ENCODE results near the gene UGT2B10. TPM values are rescaled to one million over a fixed set of nuclear protein-coding genes. Genes with fewer than 3 reads are reported as not detected.

Gene UGT2B10
- total RNA-seq, 1 experiment from 2014 or later: 0.27 TPM

DNA sequence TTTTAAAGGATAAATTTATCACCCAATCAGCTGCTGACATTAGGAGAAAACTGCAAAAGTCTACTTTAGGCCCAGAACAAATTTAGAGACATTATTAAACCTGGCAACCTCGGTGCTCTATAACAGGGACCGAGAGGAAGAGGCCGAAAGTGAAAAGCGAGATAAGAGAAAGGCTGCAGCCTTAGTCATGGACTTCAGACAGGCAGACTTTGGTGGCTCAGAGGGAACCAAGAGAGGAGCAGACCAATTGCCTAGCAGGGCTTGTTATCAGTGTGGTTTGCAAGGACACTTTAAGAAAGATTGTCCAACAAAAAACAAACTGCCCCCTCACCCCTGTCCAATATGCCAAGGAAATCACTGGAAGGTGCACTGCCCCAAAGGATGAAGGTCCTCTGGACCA lies 12.8 kb upstream of the UGT2B10 start:
- no peak for DNase-seq (ENCODE audit: low read depth, low spot score)
- intact Hi-C loops (cut with micrococcal nuclease): no loop called here
- H3K4me1 ChIP-seq (ENCODE audit: control insufficient read depth in 1 of 2, insufficient read depth in 2 of 2, low read length in 2 of 2): no peaks in the 10 kb centered on the region
- no peak overlapping the region for H3K9ac ChIP-seq (ENCODE audit: low read length)
- no peak for ATAC-seq
- ChIA-PET RAD21 (ENCODE audit: low non-redundant PET in 1 of 2, low total read pairs in 2 of 2, uncharacterized antibody in 2 of 2, unreplicated experiment in 2 of 2) (no interaction called here), POLR2A (no interaction called here), CTCF (no interaction called here)
- H3K4me2 ChIP-seq (ENCODE audit: low read length): no peak overlapping the region
- TF ChIP-seq, protein P1, sequence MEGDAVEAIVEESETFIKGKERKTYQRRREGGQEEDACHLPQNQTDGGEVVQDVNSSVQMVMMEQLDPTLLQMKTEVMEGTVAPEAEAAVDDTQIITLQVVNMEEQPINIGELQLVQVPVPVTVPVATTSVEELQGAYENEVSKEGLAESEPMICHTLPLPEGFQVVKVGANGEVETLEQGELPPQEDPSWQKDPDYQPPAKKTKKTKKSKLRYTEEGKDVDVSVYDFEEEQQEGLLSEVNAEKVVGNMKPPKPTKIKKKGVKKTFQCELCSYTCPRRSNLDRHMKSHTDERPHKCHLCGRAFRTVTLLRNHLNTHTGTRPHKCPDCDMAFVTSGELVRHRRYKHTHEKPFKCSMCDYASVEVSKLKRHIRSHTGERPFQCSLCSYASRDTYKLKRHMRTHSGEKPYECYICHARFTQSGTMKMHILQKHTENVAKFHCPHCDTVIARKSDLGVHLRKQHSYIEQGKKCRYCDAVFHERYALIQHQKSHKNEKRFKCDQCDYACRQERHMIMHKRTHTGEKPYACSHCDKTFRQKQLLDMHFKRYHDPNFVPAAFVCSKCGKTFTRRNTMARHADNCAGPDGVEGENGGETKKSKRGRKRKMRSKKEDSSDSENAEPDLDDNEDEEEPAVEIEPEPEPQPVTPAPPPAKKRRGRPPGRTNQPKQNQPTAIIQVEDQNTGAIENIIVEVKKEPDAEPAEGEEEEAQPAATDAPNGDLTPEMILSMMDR (IDR thresholded peaks at IDR 0.05 in 2 of 3, conservative IDR thresholded peaks at IDR 0.05 in 1 of 3; ENCODE audit: borderline replicate concordance in 1 of 3, insufficient read depth in 1 of 3, low read depth in 2 of 3, low read length in 2 of 3): no peak
- no peak overlapping the region for H2AFZ ChIP-seq (ENCODE audit: low read depth, low read length, poor library complexity, severe bottlenecking)
- no peaks in the 10 kb centered on the region for H3K9me2 ChIP-seq (ENCODE audit: insufficient read depth)
- no peaks in the 10 kb centered on the region for H4K20me1 ChIP-seq (ENCODE audit: insufficient read depth)
- H3K27me3 ChIP-seq (ENCODE audit: insufficient read depth, low read length): no peaks in the 10 kb centered on the region
- no peak overlapping the region for H3K27ac ChIP-seq (ENCODE audit: low read depth, low read length)
- H3K4me3 ChIP-seq (replicated peaks in 1 of 2; ENCODE audit: low read depth in 1 of 2, low read length in 2 of 2): no peak overlapping the region
- no peaks in the 10 kb centered on the region for H3K9me3 ChIP-seq (ENCODE audit: control insufficient read depth in 1 of 2, insufficient read depth in 1 of 2, low read depth in 1 of 2, low read length in 2 of 2)
- no peaks in the 10 kb centered on the region for H3K79me2 ChIP-seq (ENCODE audit: insufficient read depth, low read length)
- BruUV-seq (replicated peaks): no TSS peak
- no peaks in the 10 kb centered on the region for H3K36me3 ChIP-seq (ENCODE audit: control insufficient read depth in 1 of 2, insufficient read depth in 2 of 2, low read length in 2 of 2)

DNA sequence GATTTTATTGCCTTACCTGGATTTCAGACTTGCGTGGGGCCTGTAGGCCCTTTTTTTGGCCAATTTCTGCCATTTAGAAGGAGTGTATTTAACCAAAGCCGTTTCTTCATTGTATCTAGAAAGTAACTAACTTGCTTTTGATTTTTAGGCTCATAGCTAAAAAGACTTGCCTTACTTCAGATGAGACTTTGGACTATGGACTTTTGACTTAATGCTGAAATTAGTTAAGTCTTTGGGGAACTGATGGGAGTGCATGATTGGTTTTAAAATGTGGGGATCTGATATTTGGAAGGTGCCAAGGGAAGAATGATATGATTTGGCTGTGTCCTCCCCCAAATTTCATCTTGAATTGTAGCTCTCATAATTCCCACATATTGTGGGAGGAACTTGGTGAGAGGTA lies 7.7 kb upstream of the UGT2B10 start:
- H2AFZ ChIP-seq (ENCODE audit: low read depth, low read length, poor library complexity, severe bottlenecking): no peak overlapping the region
- ATAC-seq: no peak
- RAD21 ChIA-PET (ENCODE audit: low non-redundant PET in 1 of 2, low total read pairs in 2 of 2, uncharacterized antibody in 2 of 2, unreplicated experiment in 2 of 2): no interaction called here

More for the DNA sequence above, 7.7 kb upstream of the UGT2B10 start:
- Histone ChIP-seq H3K9me3 (ENCODE audit: control insufficient read depth in 1 of 2, insufficient read depth in 1 of 2, low read depth in 1 of 2, low read length in 2 of 2) (no peaks in the 10 kb centered on the region), H3K9ac (ENCODE audit: low read length) (no peak overlapping the region), H3K79me2 (ENCODE audit: insufficient read depth, low read length) (no peaks in the 10 kb centered on the region), H3K4me3 (replicated peaks in 1 of 2; ENCODE audit: low read depth in 1 of 2, low read length in 2 of 2) (no peak overlapping the region), H3K4me1 (ENCODE audit: control insufficient read depth in 1 of 2, insufficient read depth in 2 of 2, low read length in 2 of 2) (no peaks in the 10 kb centered on the region), H3K27ac (ENCODE audit: low read depth, low read length) (no peak overlapping the region), H3K4me2 (ENCODE audit: low read length) (no peak overlapping the region), H3K36me3 (ENCODE audit: control insufficient read depth in 1 of 2, insufficient read depth in 2 of 2, low read length in 2 of 2) (no peaks in the 10 kb centered on the region), H4K20me1 (ENCODE audit: insufficient read depth) (no peaks in the 10 kb centered on the region), H3K9me2 (ENCODE audit: insufficient read depth) (no peaks in the 10 kb centered on the region), H3K27me3 (ENCODE audit: insufficient read depth, low read length) (no peaks in the 10 kb centered on the region)
- intact Hi-C loops (cut with micrococcal nuclease): no loop called here
- BruUV-seq (replicated peaks): no TSS peak
- ChIA-PET POLR2A (no interaction called here), CTCF (no interaction called here)
- DNase-seq (ENCODE audit: low read depth, low spot score): no peak
- no peak for TF ChIP-seq SRF (IDR thresholded peaks at IDR 0.05; ENCODE audit: low read depth)
- TF ChIP-seq, protein P2, sequence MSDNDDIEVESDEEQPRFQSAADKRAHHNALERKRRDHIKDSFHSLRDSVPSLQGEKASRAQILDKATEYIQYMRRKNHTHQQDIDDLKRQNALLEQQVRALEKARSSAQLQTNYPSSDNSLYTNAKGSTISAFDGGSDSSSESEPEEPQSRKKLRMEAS (IDR thresholded peaks at IDR 0.05): no peak
- TF ChIP-seq POLR2A (IDR thresholded peaks at IDR 0.05; ENCODE audit: borderline replicate concordance, extremely low read depth, insufficient read depth, insufficient read length): no peak
- TF ChIP-seq SIN3A (IDR thresholded peaks at IDR 0.05; ENCODE audit: low read depth): no peak
- TF ChIP-seq SP1 (IDR thresholded peaks at IDR 0.05; ENCODE audit: low read depth): no peak
- no peak for TF ChIP-seq POLR2AphosphoS5 (IDR thresholded peaks at IDR 0.05; ENCODE audit: low read depth, low read length)
- no peak for TF ChIP-seq YY1 (IDR thresholded peaks at IDR 0.05; ENCODE audit: extremely low read depth, insufficient replicate concordance, low read depth, low read length)
- TF ChIP-seq, protein P3, sequence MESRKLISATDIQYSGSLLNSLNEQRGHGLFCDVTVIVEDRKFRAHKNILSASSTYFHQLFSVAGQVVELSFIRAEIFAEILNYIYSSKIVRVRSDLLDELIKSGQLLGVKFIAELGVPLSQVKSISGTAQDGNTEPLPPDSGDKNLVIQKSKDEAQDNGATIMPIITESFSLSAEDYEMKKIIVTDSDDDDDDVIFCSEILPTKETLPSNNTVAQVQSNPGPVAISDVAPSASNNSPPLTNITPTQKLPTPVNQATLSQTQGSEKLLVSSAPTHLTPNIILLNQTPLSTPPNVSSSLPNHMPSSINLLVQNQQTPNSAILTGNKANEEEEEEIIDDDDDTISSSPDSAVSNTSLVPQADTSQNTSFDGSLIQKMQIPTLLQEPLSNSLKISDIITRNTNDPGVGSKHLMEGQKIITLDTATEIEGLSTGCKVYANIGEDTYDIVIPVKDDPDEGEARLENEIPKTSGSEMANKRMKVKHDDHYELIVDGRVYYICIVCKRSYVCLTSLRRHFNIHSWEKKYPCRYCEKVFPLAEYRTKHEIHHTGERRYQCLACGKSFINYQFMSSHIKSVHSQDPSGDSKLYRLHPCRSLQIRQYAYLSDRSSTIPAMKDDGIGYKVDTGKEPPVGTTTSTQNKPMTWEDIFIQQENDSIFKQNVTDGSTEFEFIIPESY (IDR thresholded peaks at IDR 0.05; ENCODE audit: extremely low read depth, insufficient replicate concordance, low read length): no peak
- TF ChIP-seq EZH2phosphoT487 (IDR thresholded peaks at IDR 0.05; ENCODE audit: borderline replicate concordance): no peak
- TF ChIP-seq FOSL1 (IDR thresholded peaks at IDR 0.05; ENCODE audit: low read depth): no peak
- TF ChIP-seq, protein P4, sequence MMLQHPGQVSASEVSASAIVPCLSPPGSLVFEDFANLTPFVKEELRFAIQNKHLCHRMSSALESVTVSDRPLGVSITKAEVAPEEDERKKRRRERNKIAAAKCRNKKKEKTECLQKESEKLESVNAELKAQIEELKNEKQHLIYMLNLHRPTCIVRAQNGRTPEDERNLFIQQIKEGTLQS (IDR thresholded peaks at IDR 0.05): no peak
- TF ChIP-seq TCF7L2 (IDR thresholded peaks at IDR 0.05; ENCODE audit: borderline replicate concordance, extremely low read depth, insufficient read depth, insufficient read length): no peak
- TF ChIP-seq CBX3 (IDR thresholded peaks at IDR 0.05; ENCODE audit: low read depth): no peak
- no peak for TF ChIP-seq CEBPB (IDR thresholded peaks at IDR 0.05; ENCODE audit: low read depth)

Measured in HCT116 (cell line).